Measurements from ENCODE around the gene RGS6.

GRCh38 chr14:72301352-72301751 lies 369.1 kb downstream of the RGS6 start:
- no peak for TF ChIP-seq POLR2A (IDR thresholded peaks at IDR 0.05; ENCODE audit: low read length)
- no peak for TF ChIP-seq GATA1 (IDR thresholded peaks at IDR 0.05; ENCODE audit: low read depth, low read length)
